NCI-H774 (cell line): ENCODE measurements around the gene PRELP.
"Not testable (repeated sequence)": the region's sequence is repeated elsewhere in the genome, so short reads cannot be mapped to it uniquely, and the experiment has no call there.

ENCODE experiments used
- DNase-seq: peaks from one replicate; lab custom pipeline; 2025; lab: John Stamatoyannopoulos, UW

PRELP gene

DNA sequence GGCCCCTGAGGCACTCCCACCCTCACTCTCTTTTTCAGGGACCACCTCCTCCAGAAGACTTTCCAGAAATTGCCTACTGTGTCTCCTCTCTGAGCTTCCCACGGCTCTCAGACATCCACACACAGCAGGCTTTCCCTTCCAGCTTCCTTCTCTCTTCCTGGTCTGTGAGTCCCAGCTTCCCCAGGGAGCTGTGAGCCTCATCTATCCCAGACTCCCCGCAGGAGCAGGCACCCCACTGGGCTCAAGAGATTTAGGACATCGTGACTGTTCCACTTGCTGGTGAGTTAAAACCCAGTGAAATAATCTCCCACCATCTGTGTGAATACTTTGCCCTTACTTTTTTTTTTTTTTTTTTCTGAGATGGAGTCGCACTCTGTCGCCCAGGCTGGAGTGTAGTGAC lies 22.0 kb upstream of the PRELP start:
- no peak for DNase-seq

- no peak for DNase-seq
Measured at GRCh38 chr1:203454986-203455471, 20.6 kb upstream of the PRELP start.

DNA sequence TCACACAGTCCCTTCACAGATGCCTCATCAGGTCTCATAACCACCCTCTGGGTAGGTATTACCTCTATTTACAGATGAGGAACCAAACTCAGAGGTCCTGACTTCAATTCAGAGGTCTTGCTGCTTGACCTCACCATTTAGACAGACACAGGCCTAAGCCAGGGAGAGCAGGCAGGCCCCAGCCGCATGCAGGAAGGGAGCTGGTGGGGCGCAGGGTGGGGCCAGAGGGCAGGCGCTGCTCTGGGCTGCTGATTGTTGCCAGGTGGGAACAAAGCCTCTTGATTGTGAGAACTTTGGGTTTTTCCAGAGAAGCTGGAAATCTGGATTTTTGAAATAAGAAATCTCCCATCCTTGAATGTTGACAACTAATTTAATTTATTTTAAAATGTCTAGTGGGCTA lies 19.9 kb upstream of the PRELP start:
- no peak for DNase-seq

DNA sequence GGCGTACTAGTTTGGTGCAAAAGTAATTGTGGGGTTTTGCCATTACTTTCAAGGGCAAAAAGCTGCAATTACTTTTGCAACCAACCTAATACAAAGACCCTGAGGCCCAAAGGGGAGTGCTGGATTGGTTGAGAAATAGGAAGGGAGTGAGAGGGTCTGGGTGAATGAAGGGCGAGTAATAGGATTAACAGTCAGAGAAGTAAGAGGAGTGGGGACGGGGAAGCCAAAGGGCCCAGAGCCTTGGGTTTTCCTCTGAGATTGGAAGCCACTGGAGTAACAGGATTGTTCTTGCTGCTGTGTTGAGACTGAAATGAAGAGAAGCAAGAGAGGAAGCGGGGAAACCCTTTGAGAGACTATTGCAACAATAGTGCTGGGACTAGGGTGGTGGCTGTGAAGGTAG lies 19.0 kb upstream of the PRELP start:
- no peak for DNase-seq

GRCh38 chr1:203458078-203458477 lies 17.5 kb upstream of the PRELP start:
- DNase-seq, result no peak

DNA sequence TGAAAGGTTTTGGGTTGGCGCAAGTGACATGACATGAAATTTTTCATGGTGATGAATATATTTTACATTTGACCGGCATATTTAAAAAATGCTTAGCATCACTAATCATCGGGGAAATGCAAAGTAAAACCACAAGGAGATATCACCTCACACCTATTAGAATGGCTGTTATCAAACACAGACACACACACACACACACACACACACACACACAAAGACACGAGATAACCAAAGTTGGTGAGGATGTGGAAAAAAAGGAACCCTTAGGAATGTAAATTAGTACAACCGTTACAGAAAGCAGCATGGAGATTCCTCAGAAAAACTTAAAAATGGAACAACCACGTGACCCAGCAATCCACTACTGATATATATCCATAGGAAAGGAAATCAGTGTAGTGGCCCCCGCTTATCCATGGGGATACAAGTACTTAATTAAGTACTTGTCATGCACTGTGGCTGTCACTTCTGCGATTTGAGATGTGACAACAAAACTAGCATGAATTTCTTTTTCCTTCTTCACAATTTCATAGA lies 15.9 kb upstream of the PRELP start:
- no peak for DNase-seq

- no peak for DNase-seq
Measured at GRCh38 chr1:203461717-203462116, 13.9 kb upstream of the PRELP start.

- DNase-seq, result no peak
Measured at GRCh38 chr1:203462143-203462542, 13.5 kb upstream of the PRELP start.

DNA sequence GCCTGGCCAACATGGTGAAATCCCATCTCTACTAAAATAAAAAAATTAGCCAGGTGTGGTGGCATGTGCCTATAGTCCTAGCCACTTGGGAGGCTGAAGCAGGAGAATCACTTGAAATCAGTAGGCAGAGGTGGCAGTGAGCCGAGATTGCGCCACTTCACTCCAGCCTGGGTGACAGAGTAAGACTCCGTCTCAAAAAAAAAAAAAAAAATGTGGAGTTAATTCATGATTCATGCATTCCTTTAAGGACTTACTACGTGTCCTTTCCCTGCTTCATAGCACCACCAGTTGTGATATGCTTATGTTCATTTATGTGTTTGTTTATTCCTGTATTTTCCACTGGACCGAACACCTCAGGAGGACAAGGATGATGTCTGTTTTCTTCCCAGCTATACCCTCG lies 12.7 kb upstream of the PRELP start:
- no peak for DNase-seq

GRCh38 chr1:203463469-203464062 lies 12.0 kb upstream of the PRELP start:
- no peak for DNase-seq

- DNase-seq, result no peak
Measured at GRCh38 chr1:203464226-203464625, 11.4 kb upstream of the PRELP start.

GRCh38 chr1:203464743-203465142 lies 10.9 kb upstream of the PRELP start:
- DNase-seq, result no peak

DNA sequence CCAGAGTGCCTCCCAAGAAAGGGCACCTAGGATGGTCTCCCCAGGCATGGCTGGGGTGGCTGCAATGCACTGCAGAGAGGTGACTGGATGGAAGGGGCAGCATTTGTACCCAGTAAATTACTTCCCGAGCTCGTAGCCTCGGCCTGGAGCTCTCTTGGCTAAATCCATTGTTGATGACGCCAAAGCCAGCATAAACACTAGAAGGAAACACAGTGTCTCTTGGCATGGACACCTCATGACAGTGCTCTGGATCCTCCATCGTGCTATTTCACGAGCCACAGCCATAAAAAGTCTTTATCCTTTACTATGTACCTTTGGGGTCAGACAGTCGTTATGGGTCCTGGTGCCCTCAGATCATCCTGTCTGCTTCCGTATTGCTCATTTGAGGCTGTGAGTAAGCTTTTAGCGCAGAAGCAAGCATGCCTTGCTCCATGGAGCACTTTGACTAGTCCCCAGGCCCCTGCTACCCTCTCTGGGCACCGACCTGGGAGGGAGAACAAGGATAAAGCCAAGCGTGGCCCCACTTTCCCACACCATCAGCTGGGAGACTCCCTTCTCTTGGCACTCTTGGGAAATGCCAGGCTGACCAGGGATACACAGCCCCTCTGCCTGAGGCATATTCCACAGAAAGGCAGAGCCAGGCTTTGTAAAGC lies 10.3 kb upstream of the PRELP start:
- DNase-seq, result no peak

- DNase-seq, result no peak
Measured at GRCh38 chr1:203465948-203466347, 9.7 kb upstream of the PRELP start.

- not testable (repeated sequence) for DNase-seq
Measured at GRCh38 chr1:203466906-203467549, 8.6 kb upstream of the PRELP start.

DNA sequence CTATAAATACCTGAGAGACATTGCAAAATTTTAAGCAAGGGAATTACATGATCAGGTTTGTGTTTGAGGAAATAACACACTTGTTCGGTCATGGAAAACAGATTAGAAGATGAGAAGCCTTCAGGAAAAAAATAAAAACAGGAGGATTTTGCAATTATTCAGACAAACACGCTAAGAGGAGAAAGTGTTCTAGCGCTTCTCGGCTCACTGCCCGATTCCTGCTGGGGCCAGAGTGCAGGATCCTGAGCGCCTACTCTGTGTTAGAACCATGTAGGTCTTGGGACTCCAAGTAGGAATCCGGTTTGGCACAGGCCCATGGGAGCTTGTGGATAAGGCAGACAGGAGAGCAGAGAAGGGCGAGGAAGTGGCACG lies 8.1 kb upstream of the PRELP start:
- no peak for DNase-seq

- DNase-seq, result no peak
Measured at GRCh38 chr1:203468326-203468725, 7.3 kb upstream of the PRELP start.

DNA sequence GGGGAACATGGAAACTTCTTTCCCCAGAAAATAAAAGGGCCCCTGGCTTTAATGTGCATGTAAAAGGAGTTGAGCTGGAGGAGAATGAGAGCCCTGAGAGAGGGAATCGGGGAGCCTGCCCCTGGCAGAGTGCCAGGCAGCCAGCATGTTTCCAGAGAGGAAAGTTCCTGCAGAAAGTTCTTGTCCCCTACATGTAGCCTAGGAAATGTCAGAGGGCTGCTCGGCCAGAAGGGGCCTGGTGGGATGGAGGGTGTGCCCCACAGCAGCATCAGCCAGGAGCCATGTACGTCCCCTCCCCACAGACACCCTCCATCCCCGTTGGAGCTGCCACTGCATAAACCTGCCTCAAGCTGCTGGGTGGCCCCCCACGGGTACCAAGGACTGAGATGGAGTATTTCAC lies 5.4 kb upstream of the PRELP start:
- DNase-seq, result no peak

GRCh38 chr1:203471841-203472240 lies 3.8 kb upstream of the PRELP start:
- no peak for DNase-seq

- no peak for DNase-seq
Measured at GRCh38 chr1:203473281-203473680, 2.3 kb upstream of the PRELP start.

DNA sequence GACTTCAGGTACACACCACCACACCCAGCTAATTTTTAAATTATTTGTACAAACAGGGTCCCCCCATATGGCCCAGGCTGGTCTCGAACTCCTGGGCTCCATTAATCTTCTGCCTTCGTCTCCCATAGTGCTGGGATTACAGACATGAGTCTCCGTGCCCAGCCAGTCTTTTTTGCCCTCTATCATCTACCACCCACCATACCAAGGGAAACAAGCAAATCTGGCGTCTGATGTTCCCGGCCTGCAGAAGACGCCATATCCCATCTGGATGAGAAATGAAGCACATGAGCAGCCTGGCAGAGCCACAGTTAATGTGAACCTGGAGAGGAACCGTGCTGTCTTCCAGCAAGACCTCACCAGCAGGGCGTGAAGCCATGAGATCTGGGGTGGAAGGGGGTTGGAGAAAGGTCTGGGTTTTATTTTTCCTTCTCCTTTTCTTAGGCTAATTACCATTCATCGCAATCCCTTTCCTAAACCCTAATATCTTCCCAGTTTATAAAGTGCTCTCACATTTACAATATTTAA lies 1.8 kb upstream of the PRELP start:
- DNase-seq, result no peak

- no peak for DNase-seq
Measured at GRCh38 chr1:203476216-203476814, 709 bp downstream of the PRELP start.

GRCh38 chr1:203477748-203478147 lies 2.1 kb downstream of the PRELP start:
- DNase-seq, result no peak
